Measurements from ENCODE around the gene AP4S1.

Gene AP4S1

DNA sequence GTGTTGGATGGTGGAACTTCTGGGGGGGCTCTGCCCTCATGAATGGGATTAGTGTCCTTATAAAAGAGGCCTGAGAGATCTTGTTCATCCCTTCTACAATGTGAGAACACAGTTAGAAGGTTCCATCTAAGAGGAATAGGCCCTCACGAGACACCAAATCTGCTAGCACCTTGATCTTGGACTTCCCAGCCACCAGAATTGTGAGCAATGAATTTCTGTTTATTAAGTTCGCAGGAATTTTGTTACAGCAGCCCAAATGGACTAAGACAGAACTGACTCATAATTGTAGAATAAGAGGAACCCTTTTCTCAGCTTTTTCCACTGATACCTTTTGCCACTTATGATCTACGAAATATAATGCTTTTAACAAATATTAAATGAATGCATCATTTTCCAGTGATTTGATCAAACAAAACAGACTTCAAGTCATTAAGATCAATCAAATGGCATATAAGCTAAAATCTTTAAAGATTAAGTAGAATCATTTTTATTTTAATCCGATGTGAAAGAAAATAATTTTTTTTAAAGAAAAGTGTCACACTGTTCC, 113.9 kb downstream of the AP4S1 start:
- no peak for DNase-seq

DNA sequence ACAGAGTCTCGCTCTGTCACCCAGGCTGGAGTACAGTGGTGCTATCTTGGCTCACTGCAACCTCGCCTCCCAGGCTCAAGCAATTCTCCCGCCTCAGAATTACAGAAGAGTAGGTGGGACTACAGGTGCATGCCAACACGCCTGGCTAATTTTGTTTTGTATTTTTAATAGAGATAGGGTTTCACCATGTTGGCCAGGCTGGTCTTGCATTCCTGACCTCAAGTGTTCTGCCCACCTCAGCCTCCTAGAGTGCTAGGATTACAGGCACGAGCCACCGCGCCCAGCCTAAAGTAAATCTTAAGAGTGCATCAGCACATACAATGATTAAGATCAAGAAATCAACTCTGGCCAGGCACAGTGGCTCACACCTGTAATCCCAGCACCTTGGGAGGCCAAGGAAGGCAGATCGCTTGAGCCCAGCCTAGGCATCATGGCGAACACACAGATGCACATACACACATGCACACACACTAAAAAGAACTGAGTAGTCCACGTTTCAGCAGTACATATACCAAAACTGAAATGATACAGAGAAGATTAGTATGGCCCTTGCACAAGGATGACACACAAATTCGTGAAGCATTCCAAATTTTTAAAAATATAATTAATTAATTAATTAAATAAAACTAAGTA, 117.1 kb downstream of the AP4S1 start:
- DNase-seq = no peak
